Activated CD4-positive, CD25-positive, alpha-beta regulatory T cell treated with anti-CD3 and anti-CD28 coated beads, Interleukin-2, amount 50 U/mL, for 24 hours (primary cell): ENCODE measurements around the gene PIGBOS1.
"Not testable (repeated sequence)": the region's sequence is repeated elsewhere in the genome, so short reads cannot be mapped to it uniquely, and the experiment has no call there.

Source experiments
- ATAC-seq, 2 donors: fragments of 150-1000 bp; cut with Tn5 transposase; one replicate each; pipeline ENCODE4 v1.10.0; 2021; ENCODE audit warnings: mild to moderate bottlenecking in 1 of 2, moderate library complexity in 1 of 2

PIGBOS1 gene

GRCh38 chr15:55290528-55291057, 28.3 kb downstream of the PIGBOS1 start:
- ATAC-seq: peak; percentile 84 to 87

GRCh38 chr15:55289746-55290527, 29.0 kb downstream of the PIGBOS1 start, which contains the start of gene RAB27A:
Gene RAB27A (minus strand): TSS chr15:55289813. CDS start chr15:55234934, 54,879 bp downstream.
- peak; percentile 73 to 75 for ATAC-seq

GRCh38 chr15:55289011-55289745, 29.7 kb downstream of the PIGBOS1 start:
- peak; percentile 23 to 31 for ATAC-seq

- no peak for ATAC-seq
Observed at GRCh38 chr15:55288006-55288717, 30.8 kb downstream of the PIGBOS1 start.

GRCh38 chr15:55286442-55287189, 32.3 kb downstream of the PIGBOS1 start:
- not testable (repeated sequence) for ATAC-seq

- ATAC-seq: no peak
Observed at GRCh38 chr15:55284426-55284825, 34.5 kb downstream of the PIGBOS1 start.

GRCh38 chr15:55283379-55284147, 35.4 kb downstream of the PIGBOS1 start:
- no peak for ATAC-seq

GRCh38 chr15:55282284-55282833, 36.6 kb downstream of the PIGBOS1 start:
- ATAC-seq: peak in 1 of 2 donors; percentile 37

- no peak for ATAC-seq
Observed at GRCh38 chr15:55281517-55282228, 37.2 kb downstream of the PIGBOS1 start.

- ATAC-seq: not testable (repeated sequence)
Observed at GRCh38 chr15:55280589-55280988, 38.3 kb downstream of the PIGBOS1 start.

- peak; percentile 85 to 86 for ATAC-seq
Observed at GRCh38 chr15:55279746-55280351, 39.1 kb downstream of the PIGBOS1 start.

GRCh38 chr15:55279100-55279745, 39.7 kb downstream of the PIGBOS1 start:
- no peak for ATAC-seq

- no peak for ATAC-seq
Observed at GRCh38 chr15:55277715-55278114, 41.2 kb downstream of the PIGBOS1 start.

GRCh38 chr15:55277116-55277564, 41.8 kb downstream of the PIGBOS1 start:
- peak; percentile 49 to 58 for ATAC-seq

GRCh38 chr15:55276324-55276723, 42.6 kb downstream of the PIGBOS1 start:
- no peak for ATAC-seq

- no peak for ATAC-seq
Observed at GRCh38 chr15:55270291-55270690, 48.6 kb downstream of the PIGBOS1 start.

GRCh38 chr15:55268176-55268695, 50.7 kb downstream of the PIGBOS1 start:
- no peak for ATAC-seq

GRCh38 chr15:55267401-55268175, 51.3 kb downstream of the PIGBOS1 start:
- ATAC-seq: peak; percentile 86 to 91
